OCI-LY3 (cell line): ENCODE measurements around the gene FETUB.

Experiments
- CTCF ChIP-seq: fragments of 200-600, 300-600 bp; sonication (generic); IDR thresholded peaks from 2 replicates; pipeline ENCODE4 v1.5.1; 2014; ENCODE audit warnings: antibody characterized with exemption, low read length, low read depth
- EZH2phosphoT487 ChIP-seq: fragments of 200-600 bp; shearing (Covaris generic); IDR thresholded peaks from 2 replicates; pipeline ENCODE4 v1.6.1; 2018; ENCODE audit warnings: antibody characterized with exemption, mixed run types, low read depth

- TF ChIP-seq CTCF (no peak), EZH2phosphoT487 (no peak)
Measured at GRCh38 chr3:186683979-186684378, 43.8 kb downstream of the FETUB start.
